ENCODE results near the gene DEXI.

DNA sequence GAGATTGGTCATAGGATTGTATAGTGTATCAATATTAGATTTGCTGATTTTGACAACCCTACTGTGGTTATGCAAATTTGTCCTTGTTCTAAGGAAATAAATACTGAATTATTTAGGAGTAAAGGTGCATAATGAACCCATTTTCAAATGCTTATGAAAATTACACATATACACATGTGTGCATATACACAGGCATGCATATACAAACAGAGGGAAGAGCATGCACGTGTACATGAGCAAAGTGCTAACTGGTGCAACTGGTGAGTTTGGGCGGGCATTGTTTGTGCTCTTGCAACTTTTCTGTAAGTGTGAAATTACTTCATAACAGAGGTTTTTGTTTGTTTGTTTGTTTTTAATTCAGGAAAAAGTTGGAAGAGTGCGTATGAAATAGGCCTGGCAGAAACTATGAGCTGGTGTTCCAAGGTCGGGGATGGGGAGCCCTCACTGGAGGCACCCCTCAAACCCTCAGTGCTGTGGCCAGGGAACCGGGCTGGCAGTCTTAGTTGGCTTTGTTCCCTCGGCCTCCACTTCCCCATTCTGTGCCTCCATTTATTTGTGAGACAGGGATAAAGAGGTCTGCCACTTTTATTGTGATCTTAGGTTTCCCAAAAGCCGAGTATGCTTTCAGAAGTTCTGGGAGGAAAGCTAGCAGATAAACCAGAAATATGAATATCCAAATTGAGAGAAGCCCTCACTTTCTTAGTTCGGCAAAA is 5.8 kb downstream of the DEXI start:
- TF ChIP-seq OSR1 (CRISPR knock-in tag; IDR thresholded peaks at IDR 0.05) (no peak), ZFP3 (CRISPR knock-in tag; IDR thresholded peaks at IDR 0.05) (no peak), RARB (CRISPR knock-in tag; IDR thresholded peaks at IDR 0.05) (no peak), ZNF8 (CRISPR knock-in tag; IDR thresholded peaks at IDR 0.05) (no peak), PPARA (CRISPR knock-in tag; IDR thresholded peaks at IDR 0.05; ENCODE audit: borderline replicate concordance) (no peak), ARNTL (CRISPR knock-in tag; IDR thresholded peaks at IDR 0.05; ENCODE audit: borderline replicate concordance, low read depth) (no peak), CSDC2 (CRISPR knock-in tag; IDR thresholded peaks at IDR 0.05) (no peak), BACH2 (CRISPR knock-in tag; IDR thresholded peaks at IDR 0.05; ENCODE audit: borderline replicate concordance) (no peak), ISL1 (CRISPR knock-in tag; IDR thresholded peaks at IDR 0.05) (no peak), TOX (CRISPR knock-in tag; IDR thresholded peaks at IDR 0.05; ENCODE audit: borderline replicate concordance) (no peak), ESRRG (CRISPR knock-in tag; IDR thresholded peaks at IDR 0.05) (no peak), SNAI2 (CRISPR knock-in tag; IDR thresholded peaks at IDR 0.05) (no peak), ZNF565 (CRISPR knock-in tag; conservative IDR thresholded peaks at IDR 0.05; ENCODE audit: low read depth) (no peak)
- TF ChIP-seq, protein P1, sequence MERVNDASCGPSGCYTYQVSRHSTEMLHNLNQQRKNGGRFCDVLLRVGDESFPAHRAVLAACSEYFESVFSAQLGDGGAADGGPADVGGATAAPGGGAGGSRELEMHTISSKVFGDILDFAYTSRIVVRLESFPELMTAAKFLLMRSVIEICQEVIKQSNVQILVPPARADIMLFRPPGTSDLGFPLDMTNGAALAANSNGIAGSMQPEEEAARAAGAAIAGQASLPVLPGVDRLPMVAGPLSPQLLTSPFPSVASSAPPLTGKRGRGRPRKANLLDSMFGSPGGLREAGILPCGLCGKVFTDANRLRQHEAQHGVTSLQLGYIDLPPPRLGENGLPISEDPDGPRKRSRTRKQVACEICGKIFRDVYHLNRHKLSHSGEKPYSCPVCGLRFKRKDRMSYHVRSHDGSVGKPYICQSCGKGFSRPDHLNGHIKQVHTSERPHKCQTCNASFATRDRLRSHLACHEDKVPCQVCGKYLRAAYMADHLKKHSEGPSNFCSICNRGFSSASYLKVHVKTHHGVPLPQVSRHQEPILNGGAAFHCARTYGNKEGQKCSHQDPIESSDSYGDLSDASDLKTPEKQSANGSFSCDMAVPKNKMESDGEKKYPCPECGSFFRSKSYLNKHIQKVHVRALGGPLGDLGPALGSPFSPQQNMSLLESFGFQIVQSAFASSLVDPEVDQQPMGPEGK (CRISPR knock-in tag; IDR thresholded peaks at IDR 0.05; ENCODE audit: borderline replicate concordance) = no peak

Data from SK-N-SH treated with all-trans-retinoic acid at 6 μM for 48 hours (cell line).